B cell (primary cell): ENCODE results near the gene ITGB4. TPM values are rescaled to one million over a fixed set of nuclear protein-coding genes. Genes with fewer than 3 reads are reported as not detected.

ENCODE experiments used
- ATAC-seq: fragments of 200-7000 bp; cut with Tn5 transposase; one replicate; pipeline ENCODE4 v1.10.0; 2021; ENCODE audit warnings: low read depth, mild to moderate bottlenecking, moderate number of reproducible peaks, moderate library complexity
- CTCF ChIA-PET: fragments of 350-600 bp; sonication (Branson Sonifier 250); formaldehyde crosslinking; loops from one replicate; lab custom pipeline; 2021; ENCODE audit warnings: antibody characterized with exemption, inconsistent platforms; lab: Charles Lee
- POLR2A ChIA-PET: fragments of 350-600 bp; sonication (Branson Sonifier 250); formaldehyde crosslinking; loops from one replicate; lab custom pipeline; 2021; ENCODE audit warnings: antibody characterized with exemption; lab: Charles Lee
- DNase-seq: peaks from one replicate; pipeline ENCODE4 v3.0.0; 2013
- H2AFZ ChIP-seq: 2 replicates; pipeline ENCODE4 v1.6.1; 2012; ENCODE audit warnings: mild to moderate bottlenecking, low read depth, low read length; ENCODE audit not compliant: insufficient read depth, poor library complexity, severe bottlenecking
- H3K27ac ChIP-seq, 2 donors: 1 replicate in 1 of 2; 2 replicates in 1 of 2; pipeline ENCODE4 v1.5.1; 2012 to 2013; ENCODE audit warnings: low read length in 2 of 2, mild to moderate bottlenecking in 2 of 2, moderate library complexity in 1 of 2
- H3K27me3 ChIP-seq, 4 experiments: fragments of 200-600 bp in 1 of 4; sonication (generic) in 1 of 4; replicated peaks in 1 of 4; 1 replicate in 2 of 4; 2 replicates in 2 of 4; pipeline versions ENCODE4 v1.6.1 to v1.7.0; 2013 to 2016; ENCODE audit warnings: low read length in 3 of 4, mild to moderate bottlenecking in 2 of 4, mixed read lengths in 1 of 4, moderate library complexity in 1 of 4; ENCODE audit not compliant: insufficient read depth in 4 of 4, control insufficient read depth in 3 of 4; ENCODE audit errors: control extremely low read depth in 1 of 4
- H3K36me3 ChIP-seq, 2 experiments: replicated peaks in 1 of 2; 1 replicate in 1 of 2; 2 replicates in 1 of 2; pipeline versions ENCODE4 v1.6.1 to v1.7.1; 2013; ENCODE audit warnings: low read length in 1 of 2; ENCODE audit not compliant: insufficient read depth in 2 of 2, control insufficient read depth in 1 of 2; ENCODE audit errors: control extremely low read depth in 1 of 2, extremely low read depth in 1 of 2
- H3K4me1 ChIP-seq, 2 donors: fragments of 200-600 bp in 1 of 2; sonication (generic) in 1 of 2; 1 replicate in 1 of 2; 2 replicates in 1 of 2; pipeline versions ENCODE4 v1.5.1 to v1.6.1; 2013 to 2017; ENCODE audit warnings: low read length in 2 of 2; ENCODE audit not compliant: control insufficient read depth in 2 of 2, insufficient read depth in 2 of 2
- H3K4me2 ChIP-seq: replicated peaks from 2 replicates; pipeline ENCODE3; 2012; ENCODE audit warnings: mild to moderate bottlenecking, low read depth, low read length; ENCODE audit not compliant: poor library complexity, severe bottlenecking
- H3K4me3 ChIP-seq, 5 experiments: fragments of 200-600 bp in 1 of 5; sonication (generic) in 1 of 5; 1 replicate in 3 of 5; 2 replicates in 2 of 5; pipeline versions ENCODE4 v1.5.1 to v1.7.0; 2011 to 2016; ENCODE audit warnings: low read length in 4 of 5, mild to moderate bottlenecking in 4 of 5, low read depth in 2 of 5, control low read depth in 1 of 5, moderate library complexity in 1 of 5; ENCODE audit not compliant: insufficient read depth in 1 of 5; ENCODE audit errors: control extremely low read depth in 1 of 5, extremely low read depth in 1 of 5
- H3K79me2 ChIP-seq: fragments of 200-600 bp; sonication (generic); one replicate; pipeline ENCODE4 v1.6.0; 2016; ENCODE audit warnings: low read length; ENCODE audit not compliant: control insufficient read depth, insufficient read depth
- H3K9ac ChIP-seq: fragments of 200-600 bp; sonication (generic); 2 replicates; pipeline ENCODE4 v1.6.1; 2017; ENCODE audit warnings: mild to moderate bottlenecking, low read length, moderate library complexity
- H3K9me3 ChIP-seq, 3 donors: one replicate each; pipeline versions ENCODE4 v1.6.1 to v1.7.1; 2013; ENCODE audit warnings: low read length in 2 of 3; ENCODE audit not compliant: control insufficient read depth in 2 of 3, insufficient read depth in 1 of 3; ENCODE audit errors: control extremely low read depth in 1 of 3
- H4K20me1 ChIP-seq: 2 replicates; pipeline ENCODE4 v1.6.0; 2012; ENCODE audit warnings: mild to moderate bottlenecking, low read length; ENCODE audit not compliant: insufficient read depth, control insufficient read depth, poor library complexity, severe bottlenecking
- H3K27ac Mint-ChIP-seq: one replicate; pipeline ENCODE4 v1.8.0; 2021; ENCODE audit warnings: mixed read lengths
- H3K27me3 Mint-ChIP-seq: one replicate; pipeline ENCODE4 v1.8.0; 2021; ENCODE audit warnings: mixed read lengths
- H3K4me1 Mint-ChIP-seq: one replicate; pipeline ENCODE4 v1.8.0; 2021; ENCODE audit warnings: mixed read lengths
- H3K4me3 Mint-ChIP-seq: one replicate; pipeline ENCODE4 v1.8.0; 2021; ENCODE audit warnings: mixed read lengths
- H3K9me3 Mint-ChIP-seq: one replicate; pipeline ENCODE4 v1.8.0; 2022; ENCODE audit warnings: mixed read lengths; ENCODE audit not compliant: insufficient read depth
- CTCF ChIP-seq: fragments of 200-600 bp; IDR thresholded peaks from one replicate; pipeline ENCODE4 v1.8.0; 2022; ENCODE audit warnings: antibody characterized with exemption, mild to moderate bottlenecking
- EZH2 ChIP-seq: IDR thresholded peaks from 2 replicates; pipeline ENCODE4 v1.6.1; 2012; ENCODE audit warnings: borderline replicate concordance, low read depth, mild to moderate bottlenecking, moderate library complexity, low read length; ENCODE audit not compliant: insufficient read depth, poor library complexity, severe bottlenecking
- WGBS: methylation state at CpG from one replicate; pipeline ENCODE4 v1.1.5; 2013; ENCODE audit warnings: missing lambda C conversion rate; ENCODE audit not compliant: insufficient coverage; 5-methylcytosine and 5-hydroxymethylcytosine counted together
- intact Hi-C: fragments of 100-400 bp; cut with micrococcal nuclease; formaldehyde crosslinking; loops from one replicate; pipeline ENCODE4 v1.10.0; 2022
- polyA plus RNA-seq: library from polyadenylated mRNA; depleted of rRNA; stranded (reverse); fragments of >200 nt; gene quantifications from 2 replicates; pipeline ENCODE4 v1.2.3, GENCODE V29; 2012
- total RNA-seq, 2 donors: library from RNA; stranded (reverse); fragments of 120-200 nt in 1 of 2; gene quantifications; 1 replicate in 1 of 2; 2 replicates in 1 of 2; pipeline versions ENCODE4 v1.2.3 to v1.2.4, GENCODE V29; 2013 to 2022

Gene ITGB4
- total and polyA plus RNA-seq, 2 donors (not counting 1 experiment from before 2014, with no cell fraction given): 0.12 to 0.81 TPM

- POLR2A ChIA-PET: no interaction called here
- no peaks in the 10 kb centered on the region for H3K27me3 Mint-ChIP-seq
- H3K4me1 Mint-ChIP-seq: no peaks in the 10 kb centered on the region
- CTCF ChIA-PET: interaction anchor here (1.0 to 1.3 kb wide), 3 partner anchors 21 to 51 kb away, joined by 3 to 6 read pairs (median 6); no protein-coding TSS in a partner anchor
- no peak overlapping the region for H3K27ac Mint-ChIP-seq
- no peak for ATAC-seq
- H3K9me3 Mint-ChIP-seq: no peaks in the 10 kb centered on the region
- H3K4me3 Mint-ChIP-seq: no peak overlapping the region
- Histone ChIP-seq H3K27ac (no peak overlapping the region), H3K4me1 (no peaks in the 10 kb centered on the region), H4K20me1 (peaks cover 56% of the 10 kb centered on the region), H3K9me3 (no peaks in the 10 kb centered on the region), H3K9ac (no peak overlapping the region), H3K79me2 (peaks cover 53% of the 10 kb centered on the region), H3K27me3 (no peaks in the 10 kb centered on the region), H3K36me3 (peaks cover 7 to 89% of the 10 kb centered on the region in 2 experiments), H2AFZ (no peak overlapping the region), H3K4me2 (no peak overlapping the region), H3K4me3 (no peak overlapping the region)
- no peak for DNase-seq
- 91% methylated on average over 7 of the region's 10 CpGs for WGBS
- intact Hi-C loops: no loop called here
- TF ChIP-seq EZH2 (no peak), CTCF (no peak)
Observed at GRCh38 chr17:75697651-75698291, 23.5 kb upstream of the ITGB4 start.

- peaks cover 7 to 89% of the 10 kb centered on the region in 2 experiments for H3K36me3 ChIP-seq
- WGBS: 100% methylated on average over 2 of the region's 3 CpGs
- H3K9ac ChIP-seq: no peak overlapping the region
- H2AFZ ChIP-seq: no peak overlapping the region
- H3K27ac Mint-ChIP-seq: no peak overlapping the region
- no peaks in the 10 kb centered on the region for H3K9me3 ChIP-seq
- intact Hi-C loops: no loop called here
- CTCF ChIA-PET: interaction anchor here (1.0 to 1.3 kb wide), 3 partner anchors 22 to 51 kb away, joined by 3 to 6 read pairs (median 6); no protein-coding TSS in a partner anchor
- H3K79me2 ChIP-seq: peaks cover 44% of the 10 kb centered on the region
- no peaks in the 10 kb centered on the region for H3K9me3 Mint-ChIP-seq
- H3K27me3 Mint-ChIP-seq: no peaks in the 10 kb centered on the region
- no peak for ATAC-seq
- peaks cover 48% of the 10 kb centered on the region for H4K20me1 ChIP-seq
- H3K4me3 Mint-ChIP-seq: no peak overlapping the region
- H3K4me1 ChIP-seq: no peaks in the 10 kb centered on the region
- no peaks in the 10 kb centered on the region for H3K27me3 ChIP-seq
- no peak overlapping the region for H3K4me3 ChIP-seq
- POLR2A ChIA-PET: no interaction called here
- TF ChIP-seq CTCF (no peak), EZH2 (no peak)
- no peak for DNase-seq
- H3K4me1 Mint-ChIP-seq: no peaks in the 10 kb centered on the region
- H3K4me2 ChIP-seq: no peak overlapping the region
- H3K27ac ChIP-seq: no peak overlapping the region
Observed at GRCh38 chr17:75698659-75699058, 22.6 kb upstream of the ITGB4 start.
